Stimulated activated naive B cell treated with anti-CD40 and anti-IgM and Interleukin-4, amounts not matched to agents 10 μg/mL and 1 μg/mL and 100 μg/mL, for 72 hours (primary cell): ENCODE results near the gene COL5A2.

ENCODE experiments used
- ATAC-seq, 2 donors: fragments of 150-1000 bp; cut with Tn5 transposase; replicated peaks; 2 replicates each; pipeline ENCODE4 v1.10.0; 2021; ENCODE audit warnings: moderate library complexity in 1 of 2
- DNase-seq: peaks from one replicate; pipeline ENCODE4 v3.0.0; 2021
- H3K27ac Mint-ChIP-seq: one replicate; pipeline ENCODE4 v1.8.0; 2022; ENCODE audit warnings: mild to moderate bottlenecking, mixed read lengths
- H3K27me3 Mint-ChIP-seq, 2 donors: one replicate each; pipeline ENCODE4 v1.8.0; 2022; ENCODE audit warnings: mixed read lengths in 2 of 2
- H3K36me3 Mint-ChIP-seq, 2 donors: one replicate each; pipeline ENCODE4 v1.8.0; 2022; ENCODE audit warnings: mixed read lengths in 2 of 2, mild to moderate bottlenecking in 1 of 2
- H3K4me1 Mint-ChIP-seq, 2 donors: one replicate each; pipeline ENCODE4 v1.8.0; 2022; ENCODE audit warnings: mixed read lengths in 2 of 2, mild to moderate bottlenecking in 1 of 2
- H3K4me3 Mint-ChIP-seq, 2 donors: one replicate each; pipeline ENCODE4 v1.8.0; 2022; ENCODE audit warnings: mild to moderate bottlenecking in 2 of 2, mixed read lengths in 2 of 2, moderate library complexity in 1 of 2
- H3K9me3 Mint-ChIP-seq, 2 donors: one replicate each; pipeline ENCODE4 v1.8.0; 2022; ENCODE audit warnings: mixed read lengths in 2 of 2, mild to moderate bottlenecking in 1 of 2

The COL5A2 gene

DNA sequence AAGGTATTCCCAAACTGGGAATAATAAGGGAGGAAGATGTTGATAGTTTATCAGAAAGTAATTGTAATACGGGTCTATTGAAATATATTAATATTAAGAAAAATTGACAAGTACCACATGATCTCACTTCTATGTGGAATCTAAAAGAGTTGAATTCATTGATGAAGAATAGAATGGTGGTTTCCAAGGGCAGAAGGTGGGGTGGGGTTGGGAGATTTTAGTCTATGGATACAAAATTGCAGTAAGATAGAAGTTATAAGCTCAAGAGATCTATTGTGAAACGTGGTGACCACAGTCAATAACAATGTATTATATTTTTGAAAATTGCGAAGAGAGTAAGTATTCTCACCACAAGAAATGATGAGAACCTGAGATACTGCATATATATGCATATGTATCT is 166.5 kb downstream of the COL5A2 start:
- Mint-ChIP-seq H3K27ac (no peak overlapping the region), H3K36me3 (no peaks in the 10 kb centered on the region), H3K4me1 (no peaks in the 10 kb centered on the region), H3K4me3 (no peak overlapping the region), H3K9me3 (no peaks in the 10 kb centered on the region), H3K27me3 (no peaks in the 10 kb centered on the region)
- ATAC-seq (no peak), DNase-seq (no peak)

DNA sequence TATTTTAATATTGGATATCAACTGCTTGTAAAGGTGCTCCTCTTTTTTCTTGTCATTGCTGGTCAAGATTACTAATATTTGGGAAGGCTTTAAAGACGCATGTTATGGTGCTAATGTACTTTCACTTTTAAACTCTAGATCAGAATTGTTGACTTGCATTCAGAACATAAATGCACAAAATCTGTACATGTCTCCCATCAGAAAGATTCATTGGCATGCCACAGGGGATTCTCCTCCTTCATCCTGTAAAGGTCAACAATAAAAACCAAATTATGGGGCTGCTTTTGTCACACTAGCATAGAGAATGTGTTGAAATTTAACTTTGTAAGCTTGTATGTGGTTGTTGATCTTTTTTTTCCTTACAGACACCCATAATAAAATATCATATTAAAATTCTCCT is 167.2 kb downstream of the COL5A2 start:
- no peak for DNase-seq
- Mint-ChIP-seq H3K9me3 (no peaks in the 10 kb centered on the region), H3K36me3 (no peaks in the 10 kb centered on the region), H3K27ac (no peak overlapping the region), H3K4me3 (no peak overlapping the region), H3K4me1 (no peaks in the 10 kb centered on the region), H3K27me3 (no peaks in the 10 kb centered on the region)
- ATAC-seq, result no peak

DNA sequence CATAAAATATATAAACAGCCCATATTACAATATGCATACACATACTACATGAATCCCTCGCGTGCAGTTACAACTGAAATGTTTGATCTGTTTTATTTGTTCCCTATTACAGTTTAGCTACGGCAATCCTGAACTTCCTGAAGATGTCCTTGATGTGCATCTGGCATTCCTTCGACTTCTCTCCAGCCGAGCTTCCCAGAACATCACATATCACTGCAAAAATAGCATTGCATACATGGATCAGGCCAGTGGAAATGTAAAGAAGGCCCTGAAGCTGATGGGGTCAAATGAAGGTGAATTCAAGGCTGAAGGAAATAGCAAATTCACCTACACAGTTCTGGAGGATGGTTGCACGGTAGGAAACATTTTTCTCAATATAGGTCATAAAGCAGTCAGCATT is 169.0 kb downstream of the COL5A2 start:
- DNase-seq (no peak), ATAC-seq (no peak)
- Mint-ChIP-seq H3K36me3 (no peaks in the 10 kb centered on the region), H3K27ac (no peak overlapping the region), H3K9me3 (no peaks in the 10 kb centered on the region), H3K4me1 (no peaks in the 10 kb centered on the region), H3K4me3 (no peak overlapping the region), H3K27me3 (no peaks in the 10 kb centered on the region)

DNA sequence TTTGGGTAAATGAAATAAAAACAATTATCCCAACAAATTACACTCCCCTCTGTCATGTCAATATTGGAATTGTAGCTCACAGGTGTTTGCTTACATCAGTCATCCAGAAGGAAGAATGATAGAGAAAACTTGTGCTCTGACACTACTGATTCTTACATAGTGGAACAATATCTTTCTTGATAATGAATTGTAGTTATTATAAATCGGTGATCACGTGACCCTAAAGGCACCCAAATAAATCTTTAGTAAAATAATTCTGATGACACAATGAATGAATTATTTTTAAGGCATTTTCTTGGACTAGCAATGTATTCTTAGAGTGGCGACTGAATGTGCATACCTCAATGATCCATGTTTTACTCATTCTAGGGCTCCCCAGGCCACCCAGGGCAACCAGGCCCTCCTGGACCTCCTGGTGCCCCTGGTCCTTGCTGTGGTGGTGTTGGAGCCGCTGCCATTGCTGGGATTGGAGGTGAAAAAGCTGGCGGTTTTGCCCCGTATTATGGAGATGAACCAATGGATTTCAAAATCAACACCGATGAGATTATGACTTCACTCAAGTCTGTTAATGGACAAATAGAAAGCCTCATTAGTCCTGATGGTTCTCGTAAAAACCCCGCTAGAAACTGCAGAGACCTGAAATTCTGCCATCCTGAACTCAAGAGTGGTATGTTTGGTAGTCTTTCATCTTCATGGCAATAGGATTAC is 170.9 kb downstream of the COL5A2 start:
- no peaks in the 10 kb centered on the region for H3K36me3 Mint-ChIP-seq
- ATAC-seq (no peak), DNase-seq (no peak)
- H3K4me1 Mint-ChIP-seq, result no peaks in the 10 kb centered on the region
- H3K27me3 Mint-ChIP-seq, result no peaks in the 10 kb centered on the region
- no peak overlapping the region for H3K4me3 Mint-ChIP-seq
- no peaks in the 10 kb centered on the region for H3K9me3 Mint-ChIP-seq
- H3K27ac Mint-ChIP-seq, result no peak overlapping the region

DNA sequence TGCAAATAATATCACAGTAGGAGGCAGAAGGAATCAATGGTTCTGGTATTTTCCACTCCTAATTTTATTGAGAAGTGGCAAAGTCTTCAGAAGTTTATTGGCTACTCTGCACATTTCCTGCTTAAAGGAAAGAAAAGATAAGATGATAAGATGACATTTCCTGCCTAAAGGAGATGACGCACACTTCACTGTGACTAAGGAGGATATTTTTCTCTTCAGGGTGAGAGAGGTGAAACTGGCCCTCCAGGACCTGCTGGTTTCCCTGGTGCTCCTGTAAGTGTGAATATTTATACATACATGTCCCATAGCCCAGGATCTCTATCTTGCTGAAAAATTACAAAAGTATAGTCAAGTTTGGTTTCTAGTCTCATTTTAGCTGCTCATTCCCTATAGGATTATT is 177.5 kb downstream of the COL5A2 start:
- no peak for ATAC-seq

DNA sequence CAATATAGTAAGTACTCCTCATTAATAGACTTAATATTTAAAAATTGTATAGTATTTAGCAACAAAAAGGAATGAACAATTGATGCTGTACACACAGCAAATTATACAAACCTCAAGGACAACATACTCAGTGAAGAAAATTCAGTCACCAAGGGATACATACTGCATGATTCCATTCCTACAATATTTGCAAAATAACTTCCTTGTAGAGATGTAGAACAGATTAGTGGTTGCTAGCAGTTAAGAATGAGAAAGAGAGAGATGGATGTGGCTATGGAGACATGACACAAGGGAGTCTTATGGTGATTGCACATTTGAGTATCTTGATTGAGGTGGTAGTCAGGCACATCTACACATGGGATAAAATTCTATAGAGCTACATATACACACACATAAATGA is 179.3 kb downstream of the COL5A2 start:
- Mint-ChIP-seq H3K4me1 (no peaks in the 10 kb centered on the region), H3K9me3 (no peaks in the 10 kb centered on the region), H3K27me3 (no peaks in the 10 kb centered on the region), H3K27ac (no peak overlapping the region), H3K36me3 (no peaks in the 10 kb centered on the region), H3K4me3 (no peak overlapping the region)
- DNase-seq (no peak), ATAC-seq (no peak)

More for the DNA sequence above, 177.5 kb downstream of the COL5A2 start:
- Mint-ChIP-seq H3K36me3 (no peaks in the 10 kb centered on the region), H3K27me3 (no peaks in the 10 kb centered on the region), H3K4me1 (no peaks in the 10 kb centered on the region), H3K27ac (no peak overlapping the region), H3K4me3 (no peak overlapping the region), H3K9me3 (no peaks in the 10 kb centered on the region)
- no peak for DNase-seq

DNA sequence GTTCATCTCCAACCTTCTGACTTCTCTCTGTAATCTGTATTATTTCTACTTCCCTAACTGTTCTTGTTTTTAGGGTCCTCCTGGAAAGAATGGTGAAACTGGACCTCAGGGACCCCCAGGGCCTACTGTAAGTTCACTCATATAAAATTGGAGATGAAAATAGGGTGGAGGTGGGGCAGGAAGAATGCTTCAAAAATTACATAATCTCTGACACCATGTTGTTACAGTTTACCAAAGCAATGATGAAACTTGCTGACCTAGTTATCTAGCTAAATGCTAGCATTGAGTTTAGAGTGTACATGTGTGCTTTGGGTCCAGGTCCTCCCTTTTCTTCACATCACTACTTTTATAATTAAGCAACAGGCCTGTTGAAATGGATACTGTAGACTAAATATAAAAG is 182.3 kb downstream of the COL5A2 start:
- ATAC-seq (no peak), DNase-seq (no peak)
- Mint-ChIP-seq H3K4me1 (no peaks in the 10 kb centered on the region), H3K9me3 (no peaks in the 10 kb centered on the region), H3K36me3 (no peaks in the 10 kb centered on the region), H3K27me3 (no peaks in the 10 kb centered on the region), H3K27ac (no peak overlapping the region), H3K4me3 (no peak overlapping the region)

DNA sequence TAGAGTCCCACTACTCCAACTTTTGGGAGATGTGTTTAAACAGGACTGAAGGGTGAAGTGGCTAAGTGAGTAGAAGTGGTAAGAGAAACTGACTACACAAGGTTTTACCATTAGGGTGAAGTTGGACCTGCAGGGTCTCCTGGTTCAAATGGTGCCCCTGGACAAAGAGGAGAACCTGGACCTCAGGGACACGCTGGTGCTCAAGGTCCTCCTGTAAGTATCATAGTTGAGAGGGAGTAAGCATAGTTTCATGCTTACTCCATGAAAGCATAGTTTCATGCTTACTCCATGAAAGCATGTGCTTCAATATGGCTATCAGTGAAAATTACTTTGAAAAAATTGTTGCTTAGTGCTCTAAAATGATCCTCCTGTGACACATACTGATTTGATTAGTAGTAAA is 186.3 kb downstream of the COL5A2 start:
- Mint-ChIP-seq H3K27ac (no peak overlapping the region), H3K36me3 (no peaks in the 10 kb centered on the region), H3K27me3 (no peaks in the 10 kb centered on the region), H3K9me3 (no peaks in the 10 kb centered on the region), H3K4me3 (no peak overlapping the region), H3K4me1 (no peaks in the 10 kb centered on the region)
- ATAC-seq (no peak), DNase-seq (no peak)

DNA sequence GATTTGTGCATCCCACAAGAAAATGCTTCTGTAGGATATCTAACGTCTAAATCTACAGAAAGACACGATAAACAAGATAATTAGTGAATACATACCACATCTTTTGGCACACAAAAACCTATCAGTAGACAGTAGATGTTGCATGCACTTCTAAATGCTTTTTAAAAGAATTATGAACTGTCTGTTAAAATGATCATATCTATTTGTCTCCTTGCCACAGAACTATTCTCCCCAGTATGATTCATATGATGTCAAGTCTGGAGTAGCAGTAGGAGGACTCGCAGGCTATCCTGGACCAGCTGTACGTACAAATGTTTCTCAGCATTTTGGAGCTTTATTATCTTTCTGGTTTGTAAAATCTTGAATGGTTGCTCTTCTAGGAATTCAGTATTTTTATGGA is 192.7 kb downstream of the COL5A2 start:
- no peak overlapping the region for H3K27ac Mint-ChIP-seq
- H3K27me3 Mint-ChIP-seq, result no peaks in the 10 kb centered on the region
- H3K4me1 Mint-ChIP-seq, result no peaks in the 10 kb centered on the region
- no peak overlapping the region for H3K4me3 Mint-ChIP-seq
- no peak for ATAC-seq
- no peak for DNase-seq
- no peaks in the 10 kb centered on the region for H3K9me3 Mint-ChIP-seq
- H3K36me3 Mint-ChIP-seq, result no peaks in the 10 kb centered on the region

DNA sequence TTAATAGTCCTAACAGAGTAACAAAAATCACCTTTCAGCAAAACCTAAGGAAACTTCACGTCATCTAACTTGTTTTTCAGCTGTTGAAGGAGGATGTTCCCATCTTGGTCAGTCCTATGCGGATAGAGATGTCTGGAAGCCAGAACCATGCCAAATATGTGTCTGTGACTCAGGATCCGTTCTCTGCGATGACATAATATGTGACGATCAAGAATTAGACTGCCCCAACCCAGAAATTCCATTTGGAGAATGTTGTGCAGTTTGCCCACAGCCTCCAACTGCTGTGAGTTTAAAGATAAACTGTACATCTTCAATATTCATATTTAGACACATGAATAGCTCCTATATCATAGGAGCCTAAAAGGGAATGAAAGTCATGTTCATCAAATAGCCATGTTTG is 194.9 kb downstream of the COL5A2 start:
- H3K36me3 Mint-ChIP-seq, result no peaks in the 10 kb centered on the region
- no peak for DNase-seq
- H3K4me3 Mint-ChIP-seq, result no peak overlapping the region

DNA sequence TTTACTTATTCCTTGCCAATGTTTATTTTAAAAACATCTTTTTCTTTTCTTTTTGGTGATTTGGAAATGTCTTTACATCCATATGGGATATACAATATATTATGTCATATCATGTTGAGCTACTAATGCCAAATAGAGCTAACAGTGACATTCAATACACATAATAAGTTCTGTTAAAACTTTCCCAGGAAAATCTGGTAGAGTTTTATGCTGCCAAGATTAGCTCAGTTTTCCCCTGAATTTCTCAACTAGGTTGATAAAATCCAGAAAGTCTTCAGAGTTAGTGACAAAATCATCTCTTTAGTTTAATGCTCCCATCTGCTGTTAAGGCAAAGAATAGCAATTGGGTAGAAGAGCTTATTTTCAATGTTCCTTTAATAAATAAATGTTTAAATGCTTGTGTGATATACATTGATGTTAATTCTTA is 195.5 kb downstream of the COL5A2 start:
- Mint-ChIP-seq H3K4me1 (peaks cover 0 to under 1% of the 10 kb centered on the region in 2 donors), H3K27ac (no peak overlapping the region), H3K27me3 (no peaks in the 10 kb centered on the region), H3K9me3 (no peaks in the 10 kb centered on the region), H3K4me3 (no peak overlapping the region), H3K36me3 (no peaks in the 10 kb centered on the region)
- DNase-seq (no peak), ATAC-seq (no peak)

More for the DNA sequence above, 194.9 kb downstream of the COL5A2 start:
- Mint-ChIP-seq H3K27ac (no peak overlapping the region), H3K9me3 (no peaks in the 10 kb centered on the region), H3K4me1 (no peaks in the 10 kb centered on the region), H3K27me3 (no peaks in the 10 kb centered on the region)
- ATAC-seq, result no peak

DNA sequence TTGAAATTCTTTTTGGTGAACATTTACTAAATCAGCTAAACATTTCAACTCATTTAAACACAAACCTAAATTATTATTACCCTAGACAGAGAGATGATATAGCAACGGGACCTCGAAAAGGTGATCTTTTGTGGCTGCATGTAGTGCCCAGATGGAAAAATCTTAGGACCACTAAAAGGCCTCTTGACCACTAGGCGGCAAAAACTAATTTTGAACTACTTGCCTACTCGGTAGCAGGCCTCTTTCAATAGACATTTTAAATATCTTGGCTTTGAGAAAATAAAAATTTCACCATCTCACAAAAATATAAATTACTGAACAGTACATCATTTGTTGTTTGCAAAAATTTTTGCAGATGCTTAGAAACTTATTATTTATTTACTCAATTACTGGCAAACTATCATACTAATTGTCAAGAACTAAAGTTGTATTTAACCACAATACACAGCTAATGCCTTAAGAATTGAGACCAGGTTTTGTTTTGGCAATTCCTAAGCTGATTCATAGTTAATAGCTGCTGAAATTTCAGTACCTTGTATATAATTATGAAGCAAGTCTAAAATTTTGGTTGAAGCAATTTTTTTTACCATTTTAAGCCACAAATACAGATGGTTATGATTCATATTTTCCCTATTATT is 196.0 kb downstream of the COL5A2 start:
- H3K9me3 Mint-ChIP-seq, result no peaks in the 10 kb centered on the region
- H3K27me3 Mint-ChIP-seq, result no peaks in the 10 kb centered on the region
- no peak overlapping the region for H3K4me3 Mint-ChIP-seq
- no peak for ATAC-seq
- no peaks in the 10 kb centered on the region for H3K36me3 Mint-ChIP-seq
- DNase-seq, result no peak
- H3K27ac Mint-ChIP-seq, result no peak overlapping the region
- peaks cover 0 to 6% of the 10 kb centered on the region in 2 donors for H3K4me1 Mint-ChIP-seq
